Measurements from ENCODE around the gene NRIP1. TPM values are rescaled to one million over a fixed set of nuclear protein-coding genes. Genes with fewer than 3 reads are reported as not detected.

The NRIP1 gene
- total and polyA plus RNA-seq, 2 of the 8 experiments (the other 6 are each of a cell fraction or from before 2014, with no cell fraction given), result 1.5 to 9.3 TPM

DNA sequence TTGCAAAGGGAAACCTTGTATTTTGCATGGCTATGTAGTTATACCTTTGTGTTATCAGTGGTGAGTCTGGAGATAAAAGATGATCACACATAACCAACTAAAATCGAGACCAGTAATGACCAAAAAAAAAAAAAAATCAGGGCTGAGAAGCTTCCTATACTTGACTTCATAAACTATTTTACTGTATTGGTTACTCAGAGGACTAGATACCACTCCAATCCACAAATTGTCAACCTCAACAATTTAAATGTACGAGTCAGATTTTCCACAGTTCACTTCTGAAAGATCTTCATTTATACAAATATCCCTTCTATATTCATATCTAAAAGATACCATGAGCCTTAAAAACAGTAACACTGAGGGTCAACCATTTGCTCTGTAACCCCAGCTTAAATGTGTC is 71.7 kb downstream of the NRIP1 start:
- Histone ChIP-seq H2BK5ac (ENCODE audit: low read depth, low read length) (no peak overlapping the region), H2BK12ac (ENCODE audit: low read depth, low read length) (no peak overlapping the region), H4K8ac (ENCODE audit: extremely low read depth, insufficient read depth, low read length) (no peak overlapping the region), H2AFZ (ENCODE audit: low read length) (no peak overlapping the region), H3K4me1 (replicated peaks in 1 of 4; ENCODE audit: control insufficient read depth in 3 of 4, insufficient read depth in 4 of 4, low read length in 3 of 4) (no peaks in the 10 kb centered on the region), H3K27me3 (replicated peaks in 1 of 4; ENCODE audit: control insufficient read depth in 3 of 4, extremely low read depth in 1 of 4, insufficient read depth in 3 of 4, low read length in 3 of 4) (peaks cover 0 to 10% (median 4%) of the 10 kb centered on the region in 4 experiments; a peak in 4 of 7 replicates), H3K4me3 (ENCODE audit: extremely low read depth in 1 of 4, insufficient read depth in 2 of 4, low read depth in 3 of 4, low read length in 4 of 4) (no peak overlapping the region), H3K79me1 (ENCODE audit: low read depth, low read length) (no peaks in the 10 kb centered on the region), H3K4me2 (ENCODE audit: insufficient read depth in 1 of 2, low read depth in 2 of 2, low read length in 2 of 2) (no peak overlapping the region), H2BK15ac (ENCODE audit: low read length) (no peak overlapping the region), H3K4ac (replicated peaks; ENCODE audit: insufficient read length, low read depth, low read length) (no peak overlapping the region), H3K9me3 (ENCODE audit: insufficient read depth in 2 of 2, low read depth in 1 of 2, low read length in 1 of 2) (no peaks in the 10 kb centered on the region), H3K56ac (replicated peaks; ENCODE audit: insufficient read length, low read depth, low read length) (no peak overlapping the region), H3K36me3 (ENCODE audit: control insufficient read depth in 2 of 4, insufficient read depth in 4 of 4, low read length in 3 of 4) (no peaks in the 10 kb centered on the region; a peak in 1 of 8 replicates), H3K23ac (ENCODE audit: insufficient read length) (no peak overlapping the region), H2BK120ac (replicated peaks; ENCODE audit: low read depth, low read length) (no peak overlapping the region), H2AK5ac (ENCODE audit: low read depth, low read length) (no peak overlapping the region), H3K79me2 (ENCODE audit: control insufficient read depth in 1 of 2, insufficient read depth in 2 of 2, low read length in 2 of 2) (no peaks in the 10 kb centered on the region), H4K20me1 (replicated peaks in 1 of 2; ENCODE audit: control insufficient read depth in 1 of 2, insufficient read depth in 2 of 2, low read length in 2 of 2) (peaks cover 0 to 3% of the 10 kb centered on the region in 2 experiments), H2BK20ac (ENCODE audit: low read length) (no peak overlapping the region), H3K18ac (ENCODE audit: extremely low read depth, low read length) (no peak overlapping the region), H3K27ac (ENCODE audit: low read depth, low read length) (no peak overlapping the region), H3K9ac (replicated peaks in 1 of 4; ENCODE audit: extremely low read depth in 1 of 4, low read depth in 3 of 4, low read length in 3 of 4) (no peak overlapping the region), H3K14ac (ENCODE audit: insufficient read length) (no peak overlapping the region), H3K23me2 (ENCODE audit: low read depth, low read length) (no peaks in the 10 kb centered on the region), H4K91ac (replicated peaks; ENCODE audit: insufficient read length, low read length) (no peak overlapping the region), H4K5ac (ENCODE audit: insufficient read length, low read depth, low read length) (no peak overlapping the region)
- DNase-seq (ENCODE audit: low read depth in 1 of 2, low spot score in 2 of 2) (no peak), FAIRE-seq (no peak)
- TF ChIP-seq RNF2 (IDR thresholded peaks at IDR 0.05; ENCODE audit: borderline replicate concordance, low read depth, low read length, missing control alignments, poor library complexity, severe bottlenecking) (no peak), POLR2A (IDR thresholded peaks at IDR 0.05; ENCODE audit: control extremely low read depth in 1 of 2, low read depth in 2 of 2, low read length in 2 of 2) (no peak), BACH1 (IDR thresholded peaks at IDR 0.05; ENCODE audit: low read length) (no peak), TAF1 (IDR thresholded peaks at IDR 0.05; ENCODE audit: low read depth, low read length) (no peak), SAP30 (IDR thresholded peaks at IDR 0.05; ENCODE audit: insufficient read depth, insufficient replicate concordance, low read length) (no peak), SUZ12 (IDR thresholded peaks at IDR 0.05; ENCODE audit: low read length) (no peak), JUND (IDR thresholded peaks at IDR 0.05; ENCODE audit: low read length) (no peak), NRF1 (IDR thresholded peaks at IDR 0.05; ENCODE audit: low read depth, low read length) (no peak), CHD1 (IDR thresholded peaks at IDR 0.05; ENCODE audit: low read depth, low read length) (no peak), RXRA (IDR thresholded peaks at IDR 0.05; ENCODE audit: insufficient read depth, low read depth, low read length) (no peak), CBX5 (IDR thresholded peaks at IDR 0.05; ENCODE audit: low read depth, low read length) (no peak), NANOG (IDR thresholded peaks at IDR 0.05; ENCODE audit: insufficient read depth, low read depth, low read length, poor library complexity, severe bottlenecking) (no peak), CHD2 (IDR thresholded peaks at IDR 0.05; ENCODE audit: low read length) (no peak)
- TF ChIP-seq, protein P1, sequence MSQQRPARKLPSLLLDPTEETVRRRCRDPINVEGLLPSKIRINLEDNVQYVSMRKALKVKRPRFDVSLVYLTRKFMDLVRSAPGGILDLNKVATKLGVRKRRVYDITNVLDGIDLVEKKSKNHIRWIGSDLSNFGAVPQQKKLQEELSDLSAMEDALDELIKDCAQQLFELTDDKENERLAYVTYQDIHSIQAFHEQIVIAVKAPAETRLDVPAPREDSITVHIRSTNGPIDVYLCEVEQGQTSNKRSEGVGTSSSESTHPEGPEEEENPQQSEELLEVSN (IDR thresholded peaks at IDR 0.05), result no peak
- ChIA-PET POLR2A (ENCODE audit: partially characterized antibody) (no interaction called here), CTCF (ENCODE audit: partially characterized antibody) (interaction anchor here (0.6 to 1.4 kb wide), 2 partner anchors 10 to 12 kb away, joined by 4 to 6 read pairs; no protein-coding TSS in a partner anchor)
- 84% methylated on average over 2 of the region's 2 CpGs; no CpG with 5 or more reads in 1 of the 2 experiments for WGBS, 2 experiments (ENCODE audit: extremely low coverage in 1 of 2, insufficient coverage in 1 of 2, insufficient read length in 1 of 2, insufficient replicate concordance in 2 of 2, low coverage in 1 of 2, low lambda C conversion rate in 2 of 2, missing lambda C conversion rate in 1 of 2)
